GM18858 (cell line): ENCODE data around the gene AIDA.
"Not testable (repeated sequence)": the region's sequence is repeated elsewhere in the genome, so short reads cannot be mapped to it uniquely, and the experiment has no call there.

ENCODE experiments used
- ATAC-seq: cut with Tn5 transposase; IDR thresholded peaks from one replicate; pipeline ENCODE4 v1.9.1; 2021; ENCODE audit not compliant: unreplicated experiment

The AIDA gene

DNA sequence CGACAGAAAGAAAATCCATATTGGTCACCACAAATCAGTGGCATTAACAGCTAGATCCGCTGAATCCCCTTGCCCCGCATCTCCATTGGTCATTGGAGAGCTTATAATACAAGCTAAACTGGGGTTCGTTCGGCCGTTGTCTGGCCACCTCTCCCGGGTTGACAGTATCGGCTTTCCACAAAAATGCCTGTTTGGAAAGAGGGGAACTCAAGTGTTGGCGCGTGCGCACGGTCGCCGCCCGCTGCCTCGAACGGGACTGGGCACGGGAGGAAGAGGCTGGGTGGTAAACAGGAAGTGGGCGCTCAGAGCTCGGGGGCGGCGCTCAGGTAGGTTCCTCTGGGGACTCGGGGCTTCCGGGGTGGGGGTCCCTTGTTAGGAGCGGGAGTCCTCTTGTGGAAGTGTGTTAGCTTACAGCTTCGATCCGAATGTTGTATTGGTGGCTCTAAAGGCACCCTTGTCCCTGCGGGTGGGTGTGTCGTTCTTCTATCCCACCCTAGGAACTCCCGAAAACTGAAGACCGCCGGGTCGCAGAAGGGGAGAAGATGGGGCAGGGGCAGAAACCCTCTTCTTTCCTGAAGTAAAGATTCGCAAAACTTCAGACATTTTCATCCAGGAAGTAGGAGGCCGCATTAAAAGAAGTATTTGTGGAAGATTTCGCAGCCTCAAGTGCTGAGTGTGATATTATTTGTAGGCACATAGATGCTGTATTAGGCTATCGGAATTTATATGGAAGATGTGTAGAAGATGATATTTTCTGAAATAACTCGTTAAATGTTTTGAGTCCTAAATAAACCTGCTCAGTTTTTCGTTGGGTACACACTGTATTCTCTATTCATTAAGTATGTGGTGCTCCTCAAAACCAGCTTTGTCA is 1.0 kb upstream of the AIDA start:
- peak; percentile 62 for ATAC-seq

- ATAC-seq = peak; percentile 24
These were observed 705 bp downstream of the AIDA start for GRCh38 chr1:222711319-222712252.

DNA sequence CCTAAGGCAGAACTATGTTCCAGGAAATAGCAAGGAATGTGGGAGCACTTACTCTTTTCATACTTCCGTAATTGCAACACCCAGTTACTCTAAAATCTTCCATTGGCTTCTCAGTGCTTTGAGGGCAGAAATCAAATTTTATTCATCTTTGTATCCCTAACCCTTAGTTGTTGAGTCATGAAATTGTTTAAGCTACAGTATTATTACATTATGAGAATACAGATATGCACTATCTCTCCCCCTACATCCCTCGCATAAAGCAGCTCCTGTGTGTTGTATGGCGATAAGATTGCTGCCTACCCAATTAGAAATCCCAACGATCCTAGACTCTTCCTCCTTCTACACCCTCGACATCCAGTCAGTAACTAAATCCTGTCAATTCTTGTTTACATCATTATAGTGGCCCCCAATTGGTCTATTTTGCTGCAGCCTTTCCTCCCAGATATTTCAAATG is 2.6 kb downstream of the AIDA start:
- ATAC-seq = no peak

- no peak for ATAC-seq
These were observed 5.5 kb downstream of the AIDA start for GRCh38 chr1:222706815-222707214.

DNA sequence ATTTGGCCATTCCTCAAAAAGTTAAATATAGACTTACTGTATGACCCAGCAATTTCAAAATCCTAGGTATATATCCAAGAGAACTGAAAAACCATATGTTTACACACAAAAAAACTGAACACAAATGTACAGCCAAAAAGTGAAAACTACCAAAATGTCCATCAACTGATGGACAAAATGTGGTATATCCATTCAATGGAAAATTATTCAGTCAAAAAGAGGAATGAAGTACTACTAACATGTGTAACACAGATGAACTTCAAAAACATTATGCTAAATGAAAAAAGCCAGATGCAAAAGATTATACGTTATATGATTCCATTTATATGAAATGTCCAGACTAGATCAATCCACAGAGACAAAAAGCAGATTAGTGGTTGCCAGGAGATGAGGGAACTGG is 8.0 kb downstream of the AIDA start:
- ATAC-seq = no peak

GRCh38 chr1:222702210-222702609 is 10.1 kb downstream of the AIDA start:
- no peak for ATAC-seq

DNA sequence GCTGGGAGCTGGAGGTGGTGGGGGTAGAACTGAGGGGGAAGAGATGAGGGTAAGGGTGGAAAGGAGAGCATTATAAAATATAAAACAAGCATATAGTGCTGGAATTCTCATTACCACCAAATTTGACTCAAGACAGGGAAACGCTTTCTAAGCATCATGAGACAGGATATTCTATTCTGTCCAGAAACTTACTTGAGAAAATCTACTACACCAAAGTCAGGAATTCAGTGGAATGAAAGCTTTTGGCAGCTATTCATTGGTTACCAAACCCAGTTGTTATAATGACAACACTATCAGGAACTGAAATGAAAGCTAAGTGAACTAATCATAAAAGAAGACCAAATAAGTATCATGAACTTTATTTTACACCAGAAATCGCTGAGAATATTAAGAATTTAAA is 14.5 kb downstream of the AIDA start:
- ATAC-seq = no peak

- no peak for ATAC-seq
These were observed 15.1 kb downstream of the AIDA start for GRCh38 chr1:222697203-222697602.

DNA sequence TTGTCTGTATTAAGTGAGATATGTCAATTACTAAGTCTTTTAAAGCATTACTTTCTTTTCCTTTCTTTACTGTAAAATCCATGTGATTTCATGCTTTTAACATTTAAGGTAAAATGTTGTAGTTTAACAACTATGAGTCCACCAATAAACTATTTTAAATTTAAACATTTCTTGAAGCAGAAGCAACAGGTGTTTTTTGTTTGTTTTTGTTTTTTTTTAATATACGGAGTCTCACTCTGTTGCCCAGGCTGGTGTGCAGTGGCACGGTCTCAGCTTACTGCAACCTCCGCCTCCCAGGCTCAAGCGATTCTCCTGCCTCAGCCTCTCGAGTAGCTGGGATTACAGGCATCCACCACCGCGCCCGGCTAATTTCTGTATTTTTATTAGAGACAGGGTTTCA is 15.6 kb downstream of the AIDA start:
- no peak for ATAC-seq

DNA sequence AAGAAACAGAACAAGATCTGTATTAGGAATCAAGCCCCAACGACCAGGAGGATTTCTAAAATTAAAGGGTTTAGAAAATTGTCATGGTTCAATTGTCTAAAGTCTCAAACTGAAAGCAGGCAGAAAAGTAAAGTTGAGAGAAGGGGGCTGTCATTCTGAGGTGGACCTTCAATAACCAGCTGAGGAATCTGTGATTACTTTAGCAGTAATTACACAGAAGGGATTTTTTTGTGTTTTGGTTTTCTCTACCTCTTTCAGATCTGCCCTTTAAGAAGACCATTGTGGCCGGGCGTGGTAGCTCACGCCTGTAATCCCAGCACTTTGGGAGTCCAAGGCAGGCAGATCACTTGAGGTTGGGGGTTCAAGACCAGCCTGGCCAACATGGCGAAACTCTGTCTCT is 17.4 kb downstream of the AIDA start:
- ATAC-seq = no peak

- ATAC-seq = no peak
These were observed 21.3 kb downstream of the AIDA start for GRCh38 chr1:222691016-222691415.

DNA sequence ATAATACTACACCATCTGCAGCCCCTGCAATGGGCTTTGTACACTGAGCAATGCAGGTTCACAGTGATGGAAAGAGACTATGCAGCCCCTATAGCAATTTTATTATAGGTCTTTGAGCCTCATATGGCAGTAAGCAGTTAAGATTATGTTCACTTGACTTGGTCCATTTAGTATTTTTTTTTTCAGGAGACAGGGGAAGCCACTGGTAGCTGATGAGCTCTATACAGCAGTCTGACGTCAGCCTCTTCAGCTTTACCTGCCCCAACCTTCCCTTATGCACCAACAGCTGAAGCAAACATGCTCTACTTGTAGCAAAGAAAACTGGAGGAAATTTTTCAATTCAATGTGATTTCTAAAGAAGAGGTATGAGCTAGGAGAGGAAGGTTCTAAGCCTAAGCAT is 32.2 kb downstream of the AIDA start:
- no peak for ATAC-seq

- ATAC-seq = no peak
These were observed 42.2 kb downstream of the AIDA start for GRCh38 chr1:222670110-222670509.

DNA sequence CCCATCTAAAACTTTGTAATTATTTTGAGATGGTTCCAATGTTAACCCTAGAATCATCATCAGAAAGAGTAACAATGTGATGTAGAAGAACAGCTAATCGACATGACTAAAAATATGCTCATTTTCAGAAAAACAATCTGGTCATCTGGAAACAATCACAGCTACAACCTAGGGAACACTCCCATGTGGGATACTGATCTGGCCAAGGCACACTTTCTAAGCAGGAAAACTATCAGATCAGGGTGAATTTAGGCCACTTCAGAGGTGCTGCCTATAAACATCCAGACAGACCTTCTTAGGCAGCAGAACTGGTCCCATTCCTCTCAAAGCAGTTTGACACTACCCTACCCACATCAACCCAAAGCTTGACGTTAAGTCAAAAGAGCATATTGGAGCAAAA is 43.2 kb downstream of the AIDA start:
- ATAC-seq = not testable (repeated sequence)

DNA sequence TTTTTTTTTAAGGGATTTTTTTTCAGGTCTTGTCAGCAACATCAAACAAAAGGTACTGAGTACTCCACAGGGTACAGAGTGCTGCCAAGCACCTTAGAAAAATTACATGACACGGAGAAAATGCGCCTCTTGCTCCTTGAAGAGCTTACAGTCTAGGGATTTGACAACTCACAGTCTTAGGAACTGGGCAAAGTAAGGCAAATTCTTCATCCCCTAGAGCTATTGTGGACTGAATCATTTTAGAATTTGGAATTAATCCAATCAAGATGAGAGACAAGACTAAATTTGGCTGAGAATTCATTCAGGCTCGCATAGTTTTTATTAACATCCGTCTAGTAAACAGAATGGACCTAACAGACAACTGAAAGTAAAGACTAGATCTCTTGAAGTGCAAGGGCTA is 44.1 kb downstream of the AIDA start:
- ATAC-seq = not testable (repeated sequence)

DNA sequence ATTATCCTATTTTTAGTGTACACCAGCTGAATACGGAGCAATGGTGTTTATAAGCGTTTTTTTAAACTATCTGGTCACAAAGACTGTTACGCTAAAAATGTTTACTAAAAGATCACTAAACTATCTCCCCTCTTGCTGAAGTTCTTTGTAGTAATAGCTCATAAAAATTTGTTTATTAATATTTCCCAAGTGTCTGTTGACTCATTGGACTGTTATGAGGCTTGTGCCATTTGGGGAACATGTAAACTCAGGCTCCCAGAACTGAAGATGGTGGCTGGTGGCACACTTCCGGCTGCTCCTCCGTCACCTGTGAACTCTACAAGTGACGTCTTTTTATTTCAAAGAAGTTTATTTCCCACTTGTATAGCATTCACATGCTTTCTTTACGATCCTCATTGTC is 46.3 kb downstream of the AIDA start:
- ATAC-seq = no peak

DNA sequence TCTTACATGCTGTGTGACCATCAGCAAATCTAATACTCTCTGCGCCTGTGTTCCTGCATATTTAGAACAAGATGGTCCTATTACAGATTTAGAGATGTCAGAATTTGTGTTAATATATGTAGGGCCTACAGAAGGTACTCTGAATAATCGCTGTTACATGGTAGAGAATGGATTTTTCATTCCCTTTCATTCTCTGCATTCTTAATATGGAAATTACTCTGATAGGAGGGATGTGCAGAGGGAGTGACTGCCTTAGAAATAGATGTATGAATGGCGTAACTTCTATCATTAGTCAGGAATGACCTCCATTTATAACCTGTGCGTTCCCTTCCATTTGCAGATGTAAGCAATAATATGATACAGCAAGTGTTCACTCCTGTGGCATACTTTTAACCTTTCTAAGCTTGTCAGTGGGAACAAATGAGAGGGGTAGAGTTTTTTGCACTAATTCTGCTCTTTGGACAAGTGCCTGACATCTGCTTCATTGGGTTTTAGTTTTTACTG is 48.8 kb downstream of the AIDA start:
- ATAC-seq = no peak

- no peak for ATAC-seq
These were observed 54.4 kb downstream of the AIDA start for GRCh38 chr1:222657899-222658298.

DNA sequence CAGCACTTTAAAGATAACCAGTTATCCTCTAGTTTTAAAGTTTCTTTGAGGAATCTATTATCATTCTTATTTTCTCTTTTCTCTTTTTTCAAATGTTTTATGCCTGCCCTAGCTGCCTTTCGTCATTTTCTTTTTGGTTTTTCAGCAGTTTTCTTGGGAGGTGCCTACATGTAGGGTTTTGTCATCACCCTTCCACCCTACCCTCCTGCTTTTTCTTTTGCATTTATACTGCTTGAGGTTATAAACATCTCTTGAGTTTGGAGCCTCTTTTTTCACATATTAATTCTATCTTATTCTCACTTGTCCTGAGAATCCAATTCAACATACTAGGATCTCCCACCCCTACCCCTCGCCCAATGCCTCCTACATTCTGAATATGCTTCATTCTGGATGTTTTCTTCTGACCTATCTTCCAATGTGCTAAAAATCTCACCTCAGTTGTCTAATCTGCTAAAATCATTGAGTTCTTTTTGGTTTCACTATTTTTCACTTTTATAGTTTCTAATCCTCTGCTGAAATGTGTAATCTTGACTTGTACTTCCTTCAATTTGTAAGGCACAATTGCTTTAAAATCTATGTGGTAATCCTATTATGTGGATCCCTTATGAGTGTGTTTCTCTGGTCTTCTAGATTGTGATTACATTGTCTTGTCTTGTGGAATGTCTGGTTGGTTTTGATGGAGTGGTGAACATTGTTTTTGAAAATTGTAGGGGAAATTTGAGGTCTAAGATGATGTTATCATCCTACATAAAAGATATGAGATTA is 55.7 kb downstream of the AIDA start:
- ATAC-seq = no peak

DNA sequence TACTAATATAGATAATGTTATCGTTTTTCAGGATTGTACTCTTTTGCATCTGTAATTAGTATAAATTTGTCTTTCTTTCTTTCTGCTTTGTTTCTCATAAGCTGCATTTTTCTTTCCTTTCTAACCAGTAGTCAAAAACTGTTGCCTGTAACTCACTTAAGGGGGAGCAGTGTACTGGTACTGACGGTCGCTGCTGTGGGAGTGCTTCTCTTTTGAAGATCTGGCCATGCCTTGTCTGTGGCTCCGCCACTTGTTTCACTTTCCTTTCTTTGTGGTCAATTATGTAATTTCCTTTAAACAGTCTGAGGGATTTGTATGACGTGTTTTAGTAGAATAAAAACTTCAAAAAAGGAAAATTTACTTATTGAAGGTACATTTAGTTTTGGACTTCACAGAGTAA is 57.4 kb downstream of the AIDA start:
- ATAC-seq = peak; percentile 95
